GM21360 (cell line): ENCODE data around the gene OLAH.
"Not testable (repeated sequence)": the region's sequence is repeated elsewhere in the genome, so short reads cannot be mapped to it uniquely, and the experiment has no call there.

Experiments used
- ATAC-seq: cut with Tn5 transposase; IDR thresholded peaks from one replicate; pipeline ENCODE4 v1.9.1; 2021; ENCODE audit warnings: mild to moderate bottlenecking, moderate library complexity; ENCODE audit not compliant: unreplicated experiment

The OLAH gene

DNA sequence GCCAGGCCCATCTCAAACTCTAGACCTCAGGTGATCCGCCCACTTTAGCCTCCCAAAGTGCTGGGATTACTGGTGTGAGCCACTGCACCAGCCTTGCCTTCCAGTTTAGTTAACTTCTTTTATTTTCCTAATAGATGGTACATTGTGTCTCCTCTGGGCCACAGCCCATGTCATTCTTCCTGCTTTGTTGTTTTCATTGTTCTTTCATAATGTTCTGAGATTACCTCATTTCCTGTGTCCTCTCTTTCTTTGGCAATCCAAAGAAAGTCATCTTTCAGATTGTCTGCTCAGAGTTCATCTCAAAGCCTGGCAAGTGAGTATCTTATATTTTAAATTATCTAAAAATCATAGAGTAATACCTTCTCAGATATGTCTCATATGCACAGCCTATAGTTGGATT lies at the start of gene OLAH:
Gene OLAH (plus strand): TSS at position 270 of the 400 bp plus-strand sequence. CDS start 3,346 bp downstream, outside the sequence.
- no peak for ATAC-seq

- no peak for ATAC-seq
These were observed 47.7 kb upstream of the OLAH start for GRCh38 chr10:14995964-14996565.

GRCh38 chr10:15013530-15013929 lies 30.2 kb upstream of the OLAH start:
- not testable (repeated sequence) for ATAC-seq

DNA sequence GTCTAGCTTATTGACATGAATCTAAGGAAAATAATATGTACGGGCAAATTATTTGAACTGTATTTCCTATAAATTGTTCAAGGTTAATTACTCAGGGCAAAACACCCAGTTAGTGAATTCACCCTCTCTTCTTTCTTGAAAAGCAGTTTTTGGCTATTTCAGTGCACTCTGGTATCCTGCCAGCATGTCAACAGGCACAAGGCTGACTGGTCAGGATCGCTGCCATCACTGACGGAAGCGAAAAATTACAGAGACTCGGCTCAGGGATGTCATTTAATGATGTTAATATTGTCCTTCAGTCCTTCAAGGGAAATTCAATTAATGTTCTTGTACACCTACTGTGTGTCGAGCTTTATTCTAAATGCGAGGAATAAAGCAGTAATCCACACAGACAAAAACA lies 28.3 kb upstream of the OLAH start:
- no peak for ATAC-seq

- ATAC-seq = not testable (repeated sequence)
These were observed 22.8 kb upstream of the OLAH start for GRCh38 chr10:15020966-15021365.

DNA sequence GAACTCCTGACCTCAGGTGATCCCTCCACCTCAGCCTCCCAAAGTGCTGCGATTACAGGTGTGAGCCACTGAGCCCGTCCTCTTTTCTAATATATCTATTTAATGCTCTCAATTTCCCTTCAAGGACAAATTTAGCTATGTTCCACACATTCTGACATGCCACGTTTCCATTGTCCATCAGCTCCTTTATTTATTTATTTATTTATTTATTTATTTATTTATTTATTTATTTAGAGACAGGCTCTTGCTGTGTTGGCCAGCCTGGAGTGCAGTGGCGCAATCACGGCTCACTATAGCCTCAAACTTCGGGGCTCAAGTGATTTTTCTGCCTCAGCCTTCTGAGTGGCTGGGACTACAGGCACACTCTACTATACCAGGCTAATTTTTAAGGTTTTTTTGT lies 20.7 kb upstream of the OLAH start:
- ATAC-seq = not testable (repeated sequence)

- not testable (repeated sequence) for ATAC-seq
These were observed 19.4 kb upstream of the OLAH start for GRCh38 chr10:15024017-15025004.

- ATAC-seq = not testable (repeated sequence)
These were observed 18.7 kb upstream of the OLAH start for GRCh38 chr10:15025040-15025439.

- no peak for ATAC-seq
These were observed 16.0 kb upstream of the OLAH start for GRCh38 chr10:15027741-15028140.

DNA sequence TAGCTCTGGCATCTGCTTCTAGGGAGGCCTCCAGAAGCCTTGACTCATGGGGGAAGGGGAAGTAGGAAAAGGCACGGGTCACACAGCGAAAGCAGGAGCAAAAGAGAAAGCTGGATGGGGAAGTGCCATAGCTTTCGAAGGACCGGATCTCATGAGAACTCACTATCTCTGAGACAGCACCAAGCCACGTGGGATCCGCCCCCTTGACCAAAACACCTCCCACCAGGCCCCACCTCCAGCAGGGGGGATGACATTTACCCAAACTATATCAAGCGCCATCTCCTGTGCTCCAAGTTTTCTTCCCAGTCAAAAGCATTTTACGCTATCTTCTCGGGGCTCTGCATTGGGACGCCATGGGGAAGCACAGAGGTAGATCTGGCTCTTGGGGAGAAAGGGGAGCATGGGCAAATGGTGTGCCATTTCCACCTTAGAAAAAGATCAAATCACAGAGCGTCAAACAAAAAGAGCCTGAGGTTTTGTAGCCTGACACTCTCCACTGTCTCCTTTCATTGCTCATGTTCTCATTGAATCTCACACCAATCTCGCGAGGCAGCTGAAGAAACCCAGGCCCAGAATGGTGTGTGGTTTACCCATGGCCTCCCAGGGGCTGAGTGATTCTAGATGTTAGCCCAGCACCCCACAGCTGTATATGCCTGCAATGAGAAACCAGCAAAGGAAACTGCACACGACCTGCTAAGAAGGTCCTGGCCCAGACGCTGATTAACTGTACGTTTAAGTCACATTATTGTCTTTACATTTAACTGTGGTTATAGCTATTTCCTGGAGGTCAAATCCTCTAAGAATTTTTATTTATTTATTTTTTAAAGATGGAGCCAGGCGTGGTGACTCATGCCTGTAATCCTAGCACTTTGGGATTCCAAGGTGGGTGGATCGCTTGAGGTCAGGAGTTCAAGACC lies 8.1 kb upstream of the OLAH start:
- ATAC-seq = no peak

GRCh38 chr10:15037691-15038090 lies 6.1 kb upstream of the OLAH start:
- no peak for ATAC-seq

- ATAC-seq = no peak
These were observed 5.3 kb upstream of the OLAH start for GRCh38 chr10:15038416-15038815.

GRCh38 chr10:15045380-15045779 lies 1.6 kb downstream of the OLAH start:
- ATAC-seq = no peak

- ATAC-seq = no peak
These were observed 2.9 kb downstream of the OLAH start for GRCh38 chr10:15046626-15047025.

GRCh38 chr10:15049533-15049932 lies 5.8 kb downstream of the OLAH start:
- ATAC-seq = no peak

DNA sequence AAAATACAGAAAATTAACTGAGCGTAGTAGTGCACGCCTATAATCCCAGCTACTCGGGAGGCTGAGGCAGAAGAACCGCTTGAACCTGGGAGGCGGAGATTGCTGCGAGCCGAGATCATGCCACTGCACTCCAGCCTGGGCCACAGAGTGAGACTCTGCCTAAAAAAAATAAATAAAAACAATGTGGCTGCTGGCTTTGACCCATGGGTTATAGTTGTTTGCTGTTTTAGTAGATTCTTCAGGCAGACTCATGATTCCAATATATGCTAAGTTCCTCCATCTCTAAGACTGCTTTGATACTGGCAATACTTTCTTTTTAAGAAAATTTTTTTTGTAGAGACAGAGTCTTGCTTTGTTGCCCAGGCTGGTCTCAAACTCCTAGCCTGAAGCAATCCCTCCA lies 8.4 kb downstream of the OLAH start:
- ATAC-seq = no peak

- no peak for ATAC-seq
These were observed 9.3 kb downstream of the OLAH start for GRCh38 chr10:15053061-15053460.

GRCh38 chr10:15058689-15059088 lies 14.9 kb downstream of the OLAH start:
- ATAC-seq = no peak

DNA sequence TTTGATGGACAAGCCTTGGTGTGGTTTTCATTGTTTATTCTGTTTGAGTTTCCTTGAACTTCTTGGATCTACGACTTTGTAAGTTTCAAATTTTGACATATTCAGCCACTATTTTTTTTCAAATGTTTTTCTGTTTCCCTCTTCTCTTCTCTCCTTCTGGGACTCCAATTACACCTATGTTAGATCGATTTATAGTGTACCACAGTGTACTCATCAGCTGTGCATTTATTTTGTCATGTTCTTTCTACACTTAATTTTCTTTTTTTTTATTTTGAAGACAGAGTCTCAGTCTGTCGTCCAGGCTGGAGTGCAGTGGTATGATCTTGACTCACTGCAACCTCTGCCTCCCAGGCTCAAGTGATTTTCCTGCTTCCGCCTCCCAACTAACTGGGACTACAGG lies 16.2 kb downstream of the OLAH start:
- ATAC-seq = no peak

DNA sequence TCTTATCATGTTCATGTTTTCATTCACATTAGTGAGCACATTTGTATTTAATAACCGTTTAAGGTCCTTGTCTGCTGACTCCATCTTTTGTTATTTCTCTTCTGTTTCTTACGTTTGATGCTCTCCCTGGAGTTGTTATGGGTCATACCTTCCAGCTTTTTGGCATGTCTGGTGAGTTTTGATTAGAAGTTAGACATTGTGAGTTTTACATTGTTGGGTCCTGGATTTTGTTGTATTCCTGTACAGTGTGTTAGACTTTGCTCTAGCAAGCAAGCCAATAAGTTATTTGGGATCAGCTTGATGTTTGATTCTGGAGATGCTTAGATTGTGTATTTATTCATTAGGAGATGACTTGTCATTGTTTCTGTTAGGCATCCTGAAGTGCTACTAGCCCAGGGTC lies 16.9 kb downstream of the OLAH start:
- no peak for ATAC-seq

DNA sequence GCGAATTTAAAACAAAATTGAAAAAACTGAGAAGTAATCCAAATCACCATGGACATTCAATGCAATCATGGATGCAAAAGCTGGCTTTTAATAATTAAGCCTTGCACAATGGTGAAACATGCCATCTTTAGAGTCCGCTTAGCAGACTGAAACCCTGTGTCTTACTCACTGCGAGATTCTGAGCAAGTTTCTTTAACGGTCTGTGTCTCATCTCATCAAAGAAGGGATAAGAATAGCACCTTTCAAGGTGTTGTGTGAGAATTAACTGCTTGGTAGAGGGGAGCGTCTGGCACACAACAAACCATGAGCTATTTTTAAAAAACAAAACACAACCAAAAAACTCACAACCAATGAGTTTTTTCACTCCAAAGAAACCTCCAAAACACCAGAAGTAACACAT lies 23.4 kb downstream of the OLAH start:
- ATAC-seq = no peak
